H1 (cell line): Measurements from ENCODE around the gene WSCD2. TPM values are rescaled to one million over a fixed set of nuclear protein-coding genes. Genes with fewer than 3 reads are reported as not detected.

Experiments used
- CTCF ChIA-PET: fragments of 300-600 bp; sonication (Branson Sonifier 250); formaldehyde crosslinking; loops from one replicate; lab custom pipeline; 2021; ENCODE audit not compliant: partially characterized antibody; lab: Charles Lee
- POLR2A ChIA-PET: fragments of 300-600 bp; sonication (Branson Sonifier 250); formaldehyde crosslinking; loops from one replicate; lab custom pipeline; 2021; ENCODE audit warnings: inconsistent platforms; ENCODE audit not compliant: partially characterized antibody; lab: Charles Lee
- DNase-seq, 2 experiments: peaks; one replicate each; pipeline versions ENCODE4 v3.0.0 to v3.0.0-alpha.2; 2010 to 2022; ENCODE audit warnings: low spot score in 2 of 2, low read depth in 1 of 2, mixed read lengths in 1 of 2
- FAIRE-seq: peaks from 2 replicates; lab custom pipeline; 2011; peaks lifted over from hg19 to GRCh38; lab: Jason Lieb, UNC
- H2AFZ ChIP-seq: 2 replicates; pipeline ENCODE4 v1.8.1; 2012; ENCODE audit warnings: low read length, inconsistent platforms
- H2AK5ac ChIP-seq: 2 replicates; pipeline ENCODE4 v1.6.1; 2013; ENCODE audit warnings: low read depth, low read length
- H2BK120ac ChIP-seq: replicated peaks from 2 replicates; pipeline ENCODE3; 2013; ENCODE audit warnings: low read depth, low read length, inconsistent platforms
- H2BK12ac ChIP-seq: 2 replicates; pipeline ENCODE4 v1.6.1; 2013; ENCODE audit warnings: low read depth, low read length
- H2BK15ac ChIP-seq: 2 replicates; pipeline ENCODE4 v1.6.1; 2013; ENCODE audit warnings: low read length
- H2BK20ac ChIP-seq: 2 replicates; pipeline ENCODE4 v1.6.1; 2013; ENCODE audit warnings: low read length
- H2BK5ac ChIP-seq: 2 replicates; pipeline ENCODE4 v1.6.1; 2013; ENCODE audit warnings: low read depth, low read length
- H3K14ac ChIP-seq: 2 replicates; pipeline ENCODE4 v1.6.1; 2013; ENCODE audit warnings: inconsistent platforms; ENCODE audit not compliant: insufficient read length
- H3K18ac ChIP-seq: 2 replicates; pipeline ENCODE4 v1.6.1; 2013; ENCODE audit warnings: low read length; ENCODE audit errors: extremely low read depth
- H3K23ac ChIP-seq: 2 replicates; pipeline ENCODE4 v1.6.1; 2013; ENCODE audit warnings: inconsistent platforms; ENCODE audit not compliant: insufficient read length
- H3K23me2 ChIP-seq: 2 replicates; pipeline ENCODE4 v1.6.1; 2013; ENCODE audit warnings: low read depth, low read length
- H3K27ac ChIP-seq: 2 replicates; pipeline ENCODE4 v1.6.1; 2011; ENCODE audit warnings: low read depth, low read length, inconsistent platforms
- H3K27me3 ChIP-seq, 4 experiments: replicated peaks in 1 of 4; 1 replicate in 1 of 4; 2 replicates in 3 of 4; pipeline versions ENCODE4 v1.6.1 to v1.8.1; 2011 to 2013; ENCODE audit warnings: low read length in 3 of 4, mild to moderate bottlenecking in 3 of 4, inconsistent platforms in 2 of 4, mixed read lengths in 2 of 4, moderate library complexity in 1 of 4; ENCODE audit not compliant: control insufficient read depth in 3 of 4, insufficient read depth in 3 of 4; ENCODE audit errors: extremely low read depth in 1 of 4
- H3K36me3 ChIP-seq, 4 experiments: 2 replicates each; pipeline versions ENCODE4 v1.6.1 to v1.8.1; 2011 to 2013; ENCODE audit warnings: mild to moderate bottlenecking in 4 of 4, low read length in 3 of 4, moderate library complexity in 2 of 4, control low read depth in 1 of 4, inconsistent platforms in 1 of 4; ENCODE audit not compliant: insufficient read depth in 4 of 4, control insufficient read depth in 2 of 4
- H3K4ac ChIP-seq: replicated peaks from 2 replicates; pipeline ENCODE3; 2013; ENCODE audit warnings: low read length, low read depth, mixed read lengths, inconsistent platforms; ENCODE audit not compliant: insufficient read length
- H3K4me1 ChIP-seq, 4 experiments: replicated peaks in 1 of 4; 1 replicate in 1 of 4; 2 replicates in 3 of 4; pipeline versions ENCODE4 v1.6.1 to v1.8.1; 2011 to 2013; ENCODE audit warnings: low read length in 3 of 4, inconsistent platforms in 2 of 4, mixed read lengths in 1 of 4; ENCODE audit not compliant: insufficient read depth in 4 of 4, control insufficient read depth in 3 of 4
- H3K4me2 ChIP-seq, 2 experiments: 2 replicates each; pipeline versions ENCODE4 v1.6.1 to v1.8.1; 2011 to 2013; ENCODE audit warnings: low read depth in 2 of 2, low read length in 2 of 2, control low read depth in 1 of 2, inconsistent platforms in 1 of 2, mild to moderate bottlenecking in 1 of 2; ENCODE audit not compliant: insufficient read depth in 1 of 2
- H3K4me3 ChIP-seq, 4 experiments: fragments of 200-600, 300-600 bp in 1 of 4; sonication (generic), shearing (Covaris generic), sonication (Bioruptor Twin) in 1 of 4; 2 replicates each; pipeline versions ENCODE4 v1.5.1 to v1.8.1; 2011 to 2016; ENCODE audit warnings: low read length in 4 of 4, low read depth in 3 of 4, control low read depth in 2 of 4, inconsistent platforms in 2 of 4, mild to moderate bottlenecking in 2 of 4, mixed read lengths in 1 of 4, moderate library complexity in 1 of 4; ENCODE audit not compliant: insufficient read depth in 2 of 4; ENCODE audit errors: extremely low read depth in 1 of 4
- H3K56ac ChIP-seq: replicated peaks from 2 replicates; pipeline ENCODE3; 2013; ENCODE audit warnings: low read depth, mild to moderate bottlenecking, mixed read lengths, low read length, inconsistent platforms; ENCODE audit not compliant: insufficient read length
- H3K79me1 ChIP-seq: 2 replicates; pipeline ENCODE4 v1.6.1; 2013; ENCODE audit warnings: low read depth, low read length, control low read depth
- H3K79me2 ChIP-seq, 2 experiments: 2 replicates each; pipeline versions ENCODE4 v1.6.1 to v1.8.1; 2012 to 2013; ENCODE audit warnings: low read length in 2 of 2, mild to moderate bottlenecking in 2 of 2, inconsistent platforms in 1 of 2; ENCODE audit not compliant: insufficient read depth in 2 of 2, control insufficient read depth in 1 of 2
- H3K9ac ChIP-seq, 4 experiments: replicated peaks in 1 of 4; 1 replicate in 1 of 4; 2 replicates in 3 of 4; pipeline versions ENCODE4 v1.6.1 to v1.8.1; 2011 to 2013; ENCODE audit warnings: low read depth in 3 of 4, low read length in 3 of 4, control low read depth in 2 of 4, mild to moderate bottlenecking in 2 of 4, moderate library complexity in 2 of 4, inconsistent platforms in 1 of 4; ENCODE audit errors: extremely low read depth in 1 of 4
- H3K9me3 ChIP-seq, 2 experiments: 2 replicates each; pipeline versions ENCODE4 v1.6.1 to v1.8.1; 2012 to 2013; ENCODE audit warnings: mild to moderate bottlenecking in 2 of 2, moderate library complexity in 2 of 2, control low read depth in 1 of 2, inconsistent platforms in 1 of 2, low read depth in 1 of 2, low read length in 1 of 2, mixed read lengths in 1 of 2; ENCODE audit not compliant: insufficient read depth in 2 of 2
- H4K20me1 ChIP-seq, 2 experiments: replicated peaks in 1 of 2; 2 replicates each; pipeline versions ENCODE3 to v1.8.1; 2011 to 2013; ENCODE audit warnings: inconsistent platforms in 2 of 2, low read length in 2 of 2, mild to moderate bottlenecking in 1 of 2; ENCODE audit not compliant: insufficient read depth in 2 of 2, control insufficient read depth in 1 of 2
- H4K5ac ChIP-seq: 2 replicates; pipeline ENCODE4 v1.6.1; 2013; ENCODE audit warnings: low read length, low read depth, mixed read lengths, inconsistent platforms; ENCODE audit not compliant: insufficient read length
- H4K8ac ChIP-seq: 2 replicates; pipeline ENCODE4 v1.8.0; 2013; ENCODE audit warnings: mild to moderate bottlenecking, moderate library complexity, low read length, inconsistent platforms; ENCODE audit not compliant: insufficient read depth; ENCODE audit errors: extremely low read depth
- H4K91ac ChIP-seq: replicated peaks from 2 replicates; pipeline ENCODE3; 2013; ENCODE audit warnings: low read length, mixed read lengths, inconsistent platforms; ENCODE audit not compliant: insufficient read length
- ASH2L ChIP-seq: fragments of 200-600, 300-600 bp; sonication (generic); IDR thresholded peaks from one replicate; pipeline ENCODE4 v1.7.1; 2017; ENCODE audit warnings: low read length
- CBX8 ChIP-seq: fragments of 300-800, 300-1000 bp; sonication (generic); IDR thresholded peaks from 2 replicates; pipeline ENCODE4 v1.7.1; 2016; ENCODE audit warnings: low read depth, low read length, borderline replicate concordance
- CHD2 ChIP-seq: IDR thresholded peaks from 2 replicates; pipeline ENCODE4 v1.6.1; 2012; ENCODE audit warnings: low read length, improper control_type of control experiment
- EZH2 ChIP-seq: fragments of 200-600 bp; sonication (generic); IDR thresholded peaks from 2 replicates; pipeline ENCODE4 v1.7.1; 2012; ENCODE audit warnings: low read depth, mild to moderate bottlenecking, moderate library complexity, low read length, inconsistent platforms; ENCODE audit not compliant: severe bottlenecking
- JUND ChIP-seq: IDR thresholded peaks from 2 replicates; pipeline ENCODE4 v1.6.1; 2011; ENCODE audit warnings: mild to moderate bottlenecking, improper control_type of control experiment, low read length
- KDM1A ChIP-seq: fragments of 200-600, 300-600 bp; sonication (generic); IDR thresholded peaks from 2 replicates; pipeline ENCODE4 v1.7.1; 2016; ENCODE audit warnings: mild to moderate bottlenecking, low read length, borderline replicate concordance
- POLR2AphosphoS5 ChIP-seq: IDR thresholded peaks from 2 replicates; pipeline ENCODE4 v1.6.1; 2011; ENCODE audit warnings: low read depth, low read length
- POU5F1 ChIP-seq: IDR thresholded peaks from 2 replicates; pipeline ENCODE4 v1.6.1; 2011; ENCODE audit warnings: low read depth, mild to moderate bottlenecking, low read length, moderate library complexity
- RNF2 ChIP-seq: fragments of 200-900, 300-1000 bp; sonication (generic); IDR thresholded peaks from 2 replicates; pipeline ENCODE4 v1.7.1; 2016; ENCODE audit warnings: borderline replicate concordance, low read depth, mild to moderate bottlenecking, antibody characterized with exemption, low read length; ENCODE audit not compliant: poor library complexity, severe bottlenecking; ENCODE audit errors: missing control alignments
- SAP30 ChIP-seq: fragments of 300-600 bp; sonication (generic); IDR thresholded peaks from 2 replicates; pipeline ENCODE4 v1.7.1; 2012; ENCODE audit warnings: low read length, moderate library complexity, mild to moderate bottlenecking, inconsistent platforms; ENCODE audit not compliant: insufficient read depth, insufficient replicate concordance
- SP1 ChIP-seq: IDR thresholded peaks from 2 replicates; pipeline ENCODE4 v1.6.1; 2011; ENCODE audit warnings: low read depth, low read length
- SP2 ChIP-seq: IDR thresholded peaks from 2 replicates; pipeline ENCODE4 v1.6.1; 2012; ENCODE audit warnings: mild to moderate bottlenecking, low read length, inconsistent platforms
- TAF7 ChIP-seq: optimal IDR thresholded peaks from 2 replicates; pipeline ENCODE3; 2011; ENCODE audit warnings: low read depth, mild to moderate bottlenecking, inconsistent platforms, low read length, moderate library complexity, borderline replicate concordance
- TEAD4 ChIP-seq: IDR thresholded peaks from 2 replicates; pipeline ENCODE4 v1.6.1; 2012; ENCODE audit warnings: low read depth, low read length, inconsistent platforms, mixed read lengths
- WGBS, 2 experiments: shearing (Covaris generic) in 1 of 2; methylation state at CpG; one replicate each; pipeline versions ENCODE4 v1.1.6 to v1.1.7; 2013 to 2015; ENCODE audit warnings: low lambda C conversion rate in 2 of 2, mixed read lengths in 2 of 2, inconsistent platforms in 1 of 2, low coverage in 1 of 2, missing lambda C conversion rate in 1 of 2; ENCODE audit not compliant: insufficient replicate concordance in 2 of 2, insufficient coverage in 1 of 2, insufficient read length in 1 of 2; ENCODE audit errors: extremely low coverage in 1 of 2, missing lambda C conversion rate in 1 of 2; 5-methylcytosine and 5-hydroxymethylcytosine counted together
- polyA plus RNA-seq, 7 experiments: library from polyadenylated mRNA; depleted of rRNA in 3 of 7; stranded (reverse) in 5 of 7; unstranded in 2 of 7; fragments of >200 nt in 5 of 7; fragments of 200-250 nt in 2 of 7; gene quantifications; 1 replicate in 5 of 7; 2 replicates in 1 of 7; 4 replicates in 1 of 7; pipeline versions ENCODE4 v1.2.1 to v1.2.3, GENCODE V29; 2011 to 2013; ENCODE audit warnings: missing spikeins in 2 of 7, mixed read lengths in 2 of 7
- total RNA-seq: library from RNA; stranded (reverse); fragmentation: NEBNext Ultra II Directional; extraction: Animal tissue kit (Norgen Biotek cat#: 25700); gene quantifications from 2 replicates; pipeline ENCODE4 v1.2.1, GENCODE V29; 2021

Gene WSCD2
- total and polyA plus RNA-seq, 2 of the 8 experiments (the other 6 are each of a cell fraction or from before 2014, with no cell fraction given), result 1.3 to 2.2 TPM

GRCh38 chr12:108267450-108267849, 138.4 kb downstream of the WSCD2 start:
- Histone ChIP-seq H2BK20ac (no peak overlapping the region), H3K9me3 (no peaks in the 10 kb centered on the region), H2AK5ac (no peak overlapping the region), H3K4ac (no peak overlapping the region), H3K4me1 (peaks cover 0 to 3% (median 0%) of the 10 kb centered on the region in 4 experiments; a peak in 1 of 7 replicates), H4K20me1 (no peaks in the 10 kb centered on the region), H3K23ac (no peak overlapping the region), H2BK5ac (no peak overlapping the region), H3K79me2 (no peaks in the 10 kb centered on the region; a peak in 1 of 4 replicates), H4K5ac (no peak overlapping the region), H4K91ac (no peak overlapping the region), H3K4me3 (no peak overlapping the region), H3K79me1 (no peaks in the 10 kb centered on the region), H3K9ac (no peak overlapping the region), H3K27me3 (no peaks in the 10 kb centered on the region), H2BK12ac (no peak overlapping the region), H2AFZ (no peak overlapping the region), H2BK120ac (no peak overlapping the region), H3K23me2 (no peaks in the 10 kb centered on the region; the same call in 1 of the 2 replicates), H3K56ac (no peak overlapping the region), H3K4me2 (no peak overlapping the region), H4K8ac (no peak overlapping the region), H3K27ac (no peak overlapping the region)
- 90% methylated on average over 4 of the region's 4 CpGs; no CpG with 5 or more reads in 1 of the 2 experiments for WGBS, 2 experiments
- POLR2A ChIA-PET, result no interaction called here
- CTCF ChIA-PET, result no interaction called here
- FAIRE-seq, result no peak
- TF ChIP-seq POLR2AphosphoS5 (no peak), POU5F1 (no peak), SAP30 (no peak), RNF2 (no peak), ASH2L (no peak), SP1 (no peak), CBX8 (no peak), SP2 (no peak), TAF7 (no peak), JUND (no peak), EZH2 (no peak), KDM1A (no peak), CHD2 (no peak), TEAD4 (no peak)
- TF ChIP-seq, all 59 proteins: peak for 0
- H2BK15ac ChIP-seq, result no peak overlapping the region
- no peak overlapping the region for H3K14ac ChIP-seq
- no peak for DNase-seq
- no peak overlapping the region for H3K18ac ChIP-seq
- H3K36me3 ChIP-seq, result no peaks in the 10 kb centered on the region
